OCI-LY7 (cell line): ENCODE results near the gene THAP11. TPM values are rescaled to one million over a fixed set of nuclear protein-coding genes. Genes with fewer than 3 reads are reported as not detected.

Experiments used
- BruUV-seq: library from RNA; stranded (reverse); fragments of 400-500 nt; replicated peaks from 2 replicates; lab custom pipeline; 2021; lab: Mats Ljungman, UMichigan
- CTCF ChIA-PET: fragments of 300-600 bp; sonication (Branson Sonifier 250); formaldehyde crosslinking; loops from one replicate; lab custom pipeline; 2022; ENCODE audit warnings: antibody characterized with exemption; ENCODE audit not compliant: unreplicated experiment; lab: Charles Lee
- POLR2A ChIA-PET: fragments of 300-600 bp; sonication (Branson Sonifier 250); formaldehyde crosslinking; loops from one replicate; lab custom pipeline; 2022; ENCODE audit warnings: antibody characterized with exemption; lab: Charles Lee
- DNase-seq: peaks from one replicate; pipeline ENCODE4 v3.0.0-alpha.2; 2015; ENCODE audit warnings: low spot score
- H2AFZ ChIP-seq: fragments of 200-600 bp; sonication (generic), shearing (Covaris generic); 2 replicates; pipeline ENCODE4 v1.6.1; 2014; ENCODE audit warnings: mild to moderate bottlenecking, antibody characterized with exemption, low read length, moderate library complexity
- H3K27ac ChIP-seq: fragments of 200-600 bp; sonication (generic); 2 replicates; pipeline ENCODE4 v1.5.1; 2014; ENCODE audit warnings: mixed run types, low read depth, mild to moderate bottlenecking, moderate library complexity, low read length, inconsistent platforms; ENCODE audit not compliant: poor library complexity, severe bottlenecking
- H3K36me3 ChIP-seq: fragments of 200-600 bp; sonication (generic); 2 replicates; pipeline ENCODE4 v1.6.1; 2014; ENCODE audit warnings: mild to moderate bottlenecking, antibody characterized with exemption, low read length, moderate library complexity, mixed read lengths; ENCODE audit not compliant: insufficient read depth
- H3K4me1 ChIP-seq: fragments of 200-600 bp; sonication (generic); 2 replicates; pipeline ENCODE4 v1.5.1; 2014; ENCODE audit warnings: mild to moderate bottlenecking, low read length; ENCODE audit not compliant: insufficient read depth, poor library complexity, severe bottlenecking
- H3K4me2 ChIP-seq: fragments of 200-600 bp; sonication (generic); 2 replicates; pipeline ENCODE4 v1.6.1; 2014; ENCODE audit warnings: mild to moderate bottlenecking, low read length
- H3K4me3 ChIP-seq: fragments of 200-600 bp; sonication (generic); 2 replicates; pipeline ENCODE4 v1.5.1; 2014; ENCODE audit warnings: mild to moderate bottlenecking, low read depth, low read length; ENCODE audit not compliant: poor library complexity, severe bottlenecking
- H3K79me2 ChIP-seq: fragments of 200-600 bp; sonication (generic); 2 replicates; pipeline ENCODE4 v1.6.1; 2016; ENCODE audit warnings: low read depth, mild to moderate bottlenecking, low read length, moderate library complexity, mixed read lengths; ENCODE audit not compliant: insufficient read depth
- H3K9me2 ChIP-seq: fragments of 200-600 bp; sonication (generic); 2 replicates; pipeline ENCODE4 v1.6.1; 2016; ENCODE audit warnings: mild to moderate bottlenecking, low read length, mixed read lengths; ENCODE audit not compliant: insufficient read depth
- H3K9me3 ChIP-seq: fragments of 200-600 bp; sonication (generic); 2 replicates; pipeline ENCODE4 v1.6.1; 2014; ENCODE audit warnings: mild to moderate bottlenecking, mixed run types, low read length, mixed read lengths
- H4K20me1 ChIP-seq: fragments of 200-600 bp; sonication (generic); 2 replicates; pipeline ENCODE4 v1.6.1; 2014; ENCODE audit warnings: mild to moderate bottlenecking, antibody characterized with exemption, low read length, moderate library complexity, mixed read lengths; ENCODE audit not compliant: insufficient read depth
- CTCF ChIP-seq: fragments of 200-600 bp; sonication (generic); conservative IDR thresholded peaks from 2 replicates; pipeline ENCODE4 v1.5.1; 2014; ENCODE audit warnings: mild to moderate bottlenecking, antibody characterized with exemption, low read length, moderate library complexity, mixed read lengths
- EZH2phosphoT487 ChIP-seq: fragments of 200-600 bp; sonication (generic); IDR thresholded peaks from 2 replicates; pipeline ENCODE4 v1.6.1; 2018; ENCODE audit warnings: low read depth, borderline replicate concordance, mild to moderate bottlenecking, mixed run types, antibody characterized with exemption, low read length, moderate library complexity, mixed read lengths
- intact Hi-C: fragments of 100-400 bp; cut with micrococcal nuclease; formaldehyde crosslinking; loops from one replicate; pipeline ENCODE4 v1.10.0; 2022; ENCODE audit not compliant: unreplicated experiment
- total RNA-seq, 2 experiments: library from RNA; depleted of rRNA in 1 of 2; stranded (reverse); fragments of >200 nt in 1 of 2; shearing (Covaris generic) in 1 of 2; gene quantifications; 2 replicates each; pipeline ENCODE4 v1.2.3, GENCODE V29; 2014 to 2022

The THAP11 gene
- total RNA-seq, 2 experiments from 2014 or later: 39.5 to 66.3 TPM

GRCh38 chr16:67879936-67880335 is 37.8 kb downstream of the THAP11 start:
- no TSS peak for BruUV-seq
- Histone ChIP-seq H3K9me3 (no peaks in the 10 kb centered on the region), H3K79me2 (peaks cover 9% of the 10 kb centered on the region; the same call in 1 of the 2 replicates), H3K9me2 (no peaks in the 10 kb centered on the region), H3K4me1 (peaks cover 3% of the 10 kb centered on the region), H2AFZ (no peak overlapping the region), H3K4me3 (no peak overlapping the region), H3K4me2 (no peak overlapping the region), H3K36me3 (peaks cover 96% of the 10 kb centered on the region), H3K27ac (no peak overlapping the region), H4K20me1 (no peaks in the 10 kb centered on the region)
- DNase-seq: no peak
- intact Hi-C loops: loop anchor here (5.0 kb wide), 1 partner anchor 182 kb away; no protein-coding TSS in a partner anchor
- ChIA-PET POLR2A (no interaction called here), CTCF (no interaction called here)
- TF ChIP-seq CTCF: no peak

- POLR2A ChIA-PET: no interaction called here
Measured at GRCh38 chr16:67880584-67880983, 38.5 kb downstream of the THAP11 start.

More at GRCh38 chr16:67880584-67880983, 38.5 kb downstream of the THAP11 start:
- TF ChIP-seq CTCF: no peak
- TF ChIP-seq EZH2phosphoT487: no peak
- no peak for DNase-seq
- CTCF ChIA-PET: no interaction called here
- H2AFZ ChIP-seq: no peak overlapping the region
- H3K4me3 ChIP-seq: no peak overlapping the region
- peaks cover 97% of the 10 kb centered on the region for H3K36me3 ChIP-seq
- intact Hi-C loops: loop anchor here (5.0 kb wide), 1 partner anchor 182 kb away; no protein-coding TSS in a partner anchor
- H3K79me2 ChIP-seq: peaks cover 3% of the 10 kb centered on the region; the same call in 1 of the 2 replicates
- no peak overlapping the region for H3K27ac ChIP-seq
- no peaks in the 10 kb centered on the region for H3K9me2 ChIP-seq
- no TSS peak for BruUV-seq
- no peaks in the 10 kb centered on the region for H3K9me3 ChIP-seq
- H4K20me1 ChIP-seq: no peaks in the 10 kb centered on the region
- H3K4me2 ChIP-seq: no peak overlapping the region
- H3K4me1 ChIP-seq: no peaks in the 10 kb centered on the region
